A673 (cell line): Measurements from ENCODE around the gene ZFYVE28. TPM values are rescaled to one million over a fixed set of nuclear protein-coding genes. Genes with fewer than 3 reads are reported as not detected.

Source experiments
- BruUV-seq: library from RNA; stranded (reverse); fragments of 400-500 nt; replicated peaks from 2 replicates; lab custom pipeline; 2021; lab: Mats Ljungman, UMichigan
- CTCF ChIA-PET: fragments of 300-600 bp; sonication (Branson Sonifier 250); formaldehyde crosslinking; loops from one replicate; lab custom pipeline; 2022; ENCODE audit warnings: antibody characterized with exemption; lab: Charles Lee
- POLR2A ChIA-PET: fragments of 300-600 bp; sonication (Branson Sonifier 250); formaldehyde crosslinking; loops from one replicate; lab custom pipeline; 2022; ENCODE audit warnings: antibody characterized with exemption; ENCODE audit not compliant: low non-redundant PET; lab: Charles Lee
- DNase-seq: peaks from one replicate; pipeline ENCODE4 v3.0.0-alpha.2; 2015; ENCODE audit warnings: low spot score
- H3K27ac ChIP-seq: fragments of 200-600 bp; sonication (generic); 2 replicates; pipeline ENCODE4 v1.5.1; 2016; ENCODE audit warnings: mixed run types, low read depth, mild to moderate bottlenecking, mixed read lengths, antibody characterized with exemption, low read length; ENCODE audit not compliant: poor library complexity, severe bottlenecking
- H3K27me3 ChIP-seq: fragments of 200-600 bp; sonication (generic); replicated peaks from 2 replicates; pipeline ENCODE4 v1.6.1; 2017; ENCODE audit warnings: mixed run types, low read depth, mild to moderate bottlenecking, mixed read lengths, antibody characterized with exemption, low read length; ENCODE audit not compliant: insufficient read depth, poor library complexity
- H3K36me3 ChIP-seq: fragments of 200-600 bp; sonication (generic); 2 replicates; pipeline ENCODE4 v1.6.1; 2016; ENCODE audit warnings: mixed run types, mild to moderate bottlenecking, mixed read lengths, antibody characterized with exemption, low read length; ENCODE audit not compliant: insufficient read depth, poor library complexity, severe bottlenecking
- H3K4me1 ChIP-seq: fragments of 200-600 bp; sonication (generic); 2 replicates; pipeline ENCODE4 v1.6.1; 2017; ENCODE audit warnings: mixed run types, mild to moderate bottlenecking, mixed read lengths, antibody characterized with exemption, low read length; ENCODE audit not compliant: insufficient read depth, poor library complexity, severe bottlenecking
- H3K4me3 ChIP-seq: fragments of 200-600 bp; sonication (generic); 2 replicates; pipeline ENCODE4 v1.5.1; 2016; ENCODE audit warnings: low read depth, mixed run types, mild to moderate bottlenecking, mixed read lengths, low read length; ENCODE audit not compliant: poor library complexity, severe bottlenecking
- H3K9me3 ChIP-seq: fragments of 200-600 bp; sonication (generic); 2 replicates; pipeline ENCODE4 v1.6.1; 2016; ENCODE audit warnings: mixed run types, low read depth, mild to moderate bottlenecking, mixed read lengths, antibody characterized with exemption, low read length; ENCODE audit not compliant: poor library complexity, severe bottlenecking
- CTCF ChIP-seq: fragments of 300-800, 200-600 bp; sonication (generic); conservative IDR thresholded peaks from 2 replicates; pipeline ENCODE4 v1.5.1; 2017; ENCODE audit warnings: low read depth, mild to moderate bottlenecking, antibody characterized with exemption, low read length, moderate library complexity, mixed read lengths
- EZH2 ChIP-seq: fragments of 200-600 bp; sonication (generic); IDR thresholded peaks from 2 replicates; pipeline ENCODE4 v1.6.1; 2017; ENCODE audit warnings: borderline replicate concordance, low read depth, mild to moderate bottlenecking, mixed read lengths, antibody characterized with exemption, low read length; ENCODE audit not compliant: poor library complexity, severe bottlenecking
- intact Hi-C: fragments of 100-400 bp; cut with micrococcal nuclease; formaldehyde crosslinking; loops from one replicate; pipeline ENCODE4 v1.10.0; 2022; ENCODE audit not compliant: unreplicated experiment
- total RNA-seq: library from RNA; stranded (reverse); gene quantifications from 2 replicates; pipeline ENCODE4 v1.2.3, GENCODE V29; 2021

The ZFYVE28 gene
- total RNA-seq, 1 experiment from 2014 or later, result 8.6 TPM

- TF ChIP-seq EZH2 (no peak), CTCF (peak; percentile 43; the same call in 1 of the 2 replicates)
- H3K4me1 ChIP-seq, result no peaks in the 10 kb centered on the region
- H3K4me3 ChIP-seq, result no peak overlapping the region
- no peaks in the 10 kb centered on the region for H3K9me3 ChIP-seq
- H3K36me3 ChIP-seq, result no peaks in the 10 kb centered on the region
- POLR2A ChIA-PET, result no interaction called here
- BruUV-seq, result no TSS peak
- CTCF ChIA-PET, result no interaction called here
- no peak overlapping the region for H3K27ac ChIP-seq
- peak; percentile 20 for DNase-seq
- H3K27me3 ChIP-seq, result no peaks in the 10 kb centered on the region
- intact Hi-C loops, result no loop called here
These were observed 137.7 kb downstream of the ZFYVE28 start for GRCh38 chr4:2280531-2281300.

DNA sequence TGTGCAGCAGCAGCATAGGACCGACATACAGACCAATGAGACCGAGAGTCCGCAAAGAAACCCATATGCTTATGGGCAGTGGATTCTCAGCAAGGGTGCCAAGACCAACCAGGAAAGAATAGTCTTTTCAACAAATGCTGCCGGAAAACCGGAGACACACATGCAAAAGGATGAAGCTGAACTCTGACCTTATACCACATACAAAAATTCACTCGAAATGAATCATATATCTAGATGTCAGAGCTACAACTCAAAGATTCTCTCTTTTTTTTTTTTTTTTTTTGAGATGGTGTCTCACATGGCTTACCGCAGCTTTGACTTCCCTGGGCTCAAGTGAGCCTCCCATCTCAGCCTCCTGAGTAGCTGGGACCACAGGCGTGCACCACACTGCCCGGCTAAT is 140.5 kb downstream of the ZFYVE28 start:
- Histone ChIP-seq H3K27ac (no peak overlapping the region), H3K36me3 (no peaks in the 10 kb centered on the region), H3K4me1 (no peaks in the 10 kb centered on the region), H3K4me3 (no peak overlapping the region), H3K27me3 (no peaks in the 10 kb centered on the region), H3K9me3 (no peaks in the 10 kb centered on the region)
- POLR2A ChIA-PET, result no interaction called here
- CTCF ChIA-PET, result interaction anchor here (0.6 kb wide), 1 partner anchor 186 kb away, joined by 3 read pairs; no protein-coding TSS in a partner anchor
- no TSS peak for BruUV-seq
- intact Hi-C loops, result no loop called here
- DNase-seq, result no peak
- TF ChIP-seq CTCF (no peak), EZH2 (no peak)

- H3K9me3 ChIP-seq, result no peaks in the 10 kb centered on the region
- TF ChIP-seq CTCF (no peak), EZH2 (no peak)
- no peaks in the 10 kb centered on the region for H3K27me3 ChIP-seq
- no peak for DNase-seq
- H3K27ac ChIP-seq, result no peak overlapping the region
- CTCF ChIA-PET, result no interaction called here
- H3K36me3 ChIP-seq, result no peaks in the 10 kb centered on the region
- POLR2A ChIA-PET, result no interaction called here
- H3K4me1 ChIP-seq, result no peaks in the 10 kb centered on the region
- H3K4me3 ChIP-seq, result no peak overlapping the region
- intact Hi-C loops, result no loop called here
- BruUV-seq, result no TSS peak
These were observed 141.7 kb downstream of the ZFYVE28 start for GRCh38 chr4:2276581-2277325.
